Ascending aorta (tissue), 2 donors: ENCODE results near the gene TMEM131L. TPM values are rescaled to one million over a fixed set of nuclear protein-coding genes. Genes with fewer than 3 reads are reported as not detected.

Experiments
- DNase-seq, 2 donors: peaks; one replicate each; pipeline ENCODE4 v3.0.0-alpha.2; 2019; ENCODE audit warnings: low spot score in 2 of 2
- H3K27ac ChIP-seq, 2 donors: fragments of 200-600 bp; sonication (generic); one replicate each; pipeline ENCODE4 v1.5.1; 2016 to 2017; ENCODE audit warnings: mild to moderate bottlenecking in 1 of 2
- H3K27me3 ChIP-seq: fragments of 200-600 bp; sonication (generic); one replicate; pipeline ENCODE4 v1.5.1; 2017
- H3K36me3 ChIP-seq, 2 donors: fragments of 200-600 bp; sonication (generic); one replicate each; pipeline ENCODE4 v1.5.1; 2016
- H3K4me1 ChIP-seq, 2 donors: fragments of 200-600 bp; sonication (generic); one replicate each; pipeline ENCODE4 v1.5.1; 2016 to 2017; ENCODE audit warnings: mild to moderate bottlenecking in 1 of 2
- H3K4me3 ChIP-seq, 2 donors: fragments of 200-600 bp; sonication (generic); one replicate each; pipeline ENCODE4 v1.5.1; 2016 to 2017; ENCODE audit warnings: mild to moderate bottlenecking in 1 of 2
- H3K9me3 ChIP-seq, 2 donors: fragments of 200-600 bp; sonication (generic); one replicate each; pipeline ENCODE4 v1.5.1; 2016
- intact Hi-C: fragments of 100-400 bp; cut with DNase I; formaldehyde crosslinking; loops from one replicate; pipeline ENCODE4 v1.15.1; 2023
- total RNA-seq: library from RNA; depleted of rRNA; stranded (reverse); fragments of >200 nt; gene quantifications from one replicate; pipeline ENCODE4 v1.1.0, GENCODE V29; 2016
- TF ChIP-seq, protein P1 (sequence below), 3 experiments: fragments of 200-600 bp in 2 of 3; fragments of 450-650 bp in 1 of 3; sonication (generic) in 2 of 3; IDR thresholded peaks; one replicate each; pipeline ENCODE4 v1.5.1; 2016 to 2019; ENCODE audit warnings: antibody characterized with exemption in 3 of 3, mild to moderate bottlenecking in 1 of 3, moderate library complexity in 1 of 3

The TMEM131L gene
- total RNA-seq, 1 donor from 2014 or later, result 6.9 TPM

DNA sequence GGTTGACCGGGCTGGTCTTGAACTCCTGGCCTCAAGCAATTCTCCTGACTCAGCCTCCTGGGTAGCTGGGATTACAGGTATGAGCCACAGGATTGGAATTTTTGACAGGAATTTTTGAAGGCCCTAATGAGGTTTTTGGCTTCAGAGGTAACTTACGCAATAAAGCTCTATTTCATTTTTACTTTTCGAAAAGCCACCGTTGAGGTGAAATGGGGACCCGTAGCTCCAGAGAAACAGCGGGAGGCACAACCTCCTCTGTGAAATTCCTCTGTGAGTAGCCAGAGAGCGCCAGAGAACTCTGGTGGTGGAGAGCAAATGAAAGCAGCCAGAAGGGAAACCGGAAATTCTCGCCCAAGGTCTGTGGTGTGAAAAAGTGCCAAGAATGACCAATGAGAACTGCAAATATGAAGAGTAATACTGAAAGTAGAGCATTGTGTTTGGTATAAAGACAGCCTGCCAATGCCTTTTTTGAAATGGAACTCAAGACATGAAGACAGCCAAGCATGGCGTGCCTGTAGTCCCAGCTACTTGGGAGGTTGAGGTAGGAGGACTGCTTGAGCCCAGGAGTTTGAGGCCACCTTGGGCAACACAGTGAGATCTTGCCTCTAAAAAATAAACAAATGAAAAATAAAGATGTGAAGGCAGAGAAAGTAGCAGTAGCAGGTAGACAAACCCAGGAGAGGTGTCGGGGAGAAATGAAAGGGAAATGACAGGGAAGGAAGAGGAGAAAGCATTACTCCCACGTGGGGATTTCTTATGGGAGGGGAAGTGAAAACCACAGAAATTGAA, 33.0 kb upstream of the TMEM131L start:
- TF ChIP-seq, protein P1, sequence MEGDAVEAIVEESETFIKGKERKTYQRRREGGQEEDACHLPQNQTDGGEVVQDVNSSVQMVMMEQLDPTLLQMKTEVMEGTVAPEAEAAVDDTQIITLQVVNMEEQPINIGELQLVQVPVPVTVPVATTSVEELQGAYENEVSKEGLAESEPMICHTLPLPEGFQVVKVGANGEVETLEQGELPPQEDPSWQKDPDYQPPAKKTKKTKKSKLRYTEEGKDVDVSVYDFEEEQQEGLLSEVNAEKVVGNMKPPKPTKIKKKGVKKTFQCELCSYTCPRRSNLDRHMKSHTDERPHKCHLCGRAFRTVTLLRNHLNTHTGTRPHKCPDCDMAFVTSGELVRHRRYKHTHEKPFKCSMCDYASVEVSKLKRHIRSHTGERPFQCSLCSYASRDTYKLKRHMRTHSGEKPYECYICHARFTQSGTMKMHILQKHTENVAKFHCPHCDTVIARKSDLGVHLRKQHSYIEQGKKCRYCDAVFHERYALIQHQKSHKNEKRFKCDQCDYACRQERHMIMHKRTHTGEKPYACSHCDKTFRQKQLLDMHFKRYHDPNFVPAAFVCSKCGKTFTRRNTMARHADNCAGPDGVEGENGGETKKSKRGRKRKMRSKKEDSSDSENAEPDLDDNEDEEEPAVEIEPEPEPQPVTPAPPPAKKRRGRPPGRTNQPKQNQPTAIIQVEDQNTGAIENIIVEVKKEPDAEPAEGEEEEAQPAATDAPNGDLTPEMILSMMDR (IDR thresholded peaks at IDR 0.05), result peak; percentile 28 to 50 (median 50)
- DNase-seq, result peak in 1 of 2 donors; percentile 75
- Histone ChIP-seq H3K9me3 (no peaks in the 10 kb centered on the region), H3K36me3 (no peaks in the 10 kb centered on the region), H3K27me3 (no peaks in the 10 kb centered on the region), H3K27ac (peak overlapping the region in 1 of 2 donors; percentile 0), H3K4me3 (peak overlapping the region; percentile 12 to 13), H3K4me1 (peaks cover 0 to 10% of the 10 kb centered on the region in 2 donors)
- intact Hi-C loops, result loop anchor here (5.0 kb wide), 1 partner anchor 91 kb away; the partner anchor contains the start of gene MND1

DNA sequence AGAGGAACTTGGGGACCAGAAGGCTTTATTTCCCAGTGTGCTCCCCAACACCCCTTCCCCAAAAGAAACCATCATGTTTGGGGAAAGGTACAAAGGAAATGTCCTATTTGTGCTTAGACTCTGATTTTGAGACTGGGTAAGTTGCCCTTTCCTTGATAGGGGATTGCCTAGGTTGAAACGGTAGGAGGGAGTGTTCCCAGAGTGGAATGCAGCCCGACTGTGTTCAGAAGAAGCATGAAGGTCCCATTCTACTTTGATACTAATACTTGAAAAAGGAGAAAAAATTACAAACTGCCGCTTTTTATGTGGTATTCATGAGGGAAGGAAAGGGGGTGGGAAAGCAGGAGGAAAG, 32.4 kb upstream of the TMEM131L start:
- Histone ChIP-seq H3K4me1 (peaks cover 0 to 5% of the 10 kb centered on the region in 2 donors), H3K4me3 (no peak overlapping the region), H3K9me3 (no peaks in the 10 kb centered on the region), H3K27ac (no peak overlapping the region), H3K36me3 (no peaks in the 10 kb centered on the region), H3K27me3 (no peaks in the 10 kb centered on the region)
- intact Hi-C loops, result loop anchor here (5.0 kb wide), 1 partner anchor 91 kb away; the partner anchor contains the start of gene MND1
- TF ChIP-seq, protein P1 (IDR thresholded peaks at IDR 0.05), result no peak
- no peak for DNase-seq

DNA sequence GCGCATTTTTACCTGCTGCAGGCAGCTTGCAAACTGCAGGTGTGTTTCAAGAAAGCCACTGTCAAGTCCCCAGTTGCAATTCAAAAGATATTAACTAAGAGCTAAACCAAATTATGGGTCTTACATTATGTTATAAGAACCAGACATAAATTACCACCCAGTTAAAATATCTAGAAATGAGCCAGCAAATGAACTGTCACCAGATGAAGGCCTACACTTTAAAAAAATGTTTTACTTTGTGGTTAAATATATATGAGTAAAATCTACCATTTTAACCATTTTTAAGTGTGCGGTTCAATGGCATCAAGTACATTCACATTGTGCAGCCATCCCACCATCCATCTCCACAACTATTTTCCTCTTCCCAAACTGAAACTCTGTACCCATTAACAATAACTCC, 32.0 kb upstream of the TMEM131L start:
- H3K4me3 ChIP-seq, result no peak overlapping the region
- H3K36me3 ChIP-seq, result no peaks in the 10 kb centered on the region
- peaks cover 0 to 4% of the 10 kb centered on the region in 2 donors for H3K4me1 ChIP-seq
- no peak overlapping the region for H3K27ac ChIP-seq
- H3K9me3 ChIP-seq, result no peaks in the 10 kb centered on the region
- TF ChIP-seq, protein P1 (IDR thresholded peaks at IDR 0.05), result no peak
- DNase-seq, result no peak
- intact Hi-C loops, result loop anchor here (5.0 kb wide), 1 partner anchor 92 kb away; the partner anchor contains the start of gene MND1
- no peaks in the 10 kb centered on the region for H3K27me3 ChIP-seq

DNA sequence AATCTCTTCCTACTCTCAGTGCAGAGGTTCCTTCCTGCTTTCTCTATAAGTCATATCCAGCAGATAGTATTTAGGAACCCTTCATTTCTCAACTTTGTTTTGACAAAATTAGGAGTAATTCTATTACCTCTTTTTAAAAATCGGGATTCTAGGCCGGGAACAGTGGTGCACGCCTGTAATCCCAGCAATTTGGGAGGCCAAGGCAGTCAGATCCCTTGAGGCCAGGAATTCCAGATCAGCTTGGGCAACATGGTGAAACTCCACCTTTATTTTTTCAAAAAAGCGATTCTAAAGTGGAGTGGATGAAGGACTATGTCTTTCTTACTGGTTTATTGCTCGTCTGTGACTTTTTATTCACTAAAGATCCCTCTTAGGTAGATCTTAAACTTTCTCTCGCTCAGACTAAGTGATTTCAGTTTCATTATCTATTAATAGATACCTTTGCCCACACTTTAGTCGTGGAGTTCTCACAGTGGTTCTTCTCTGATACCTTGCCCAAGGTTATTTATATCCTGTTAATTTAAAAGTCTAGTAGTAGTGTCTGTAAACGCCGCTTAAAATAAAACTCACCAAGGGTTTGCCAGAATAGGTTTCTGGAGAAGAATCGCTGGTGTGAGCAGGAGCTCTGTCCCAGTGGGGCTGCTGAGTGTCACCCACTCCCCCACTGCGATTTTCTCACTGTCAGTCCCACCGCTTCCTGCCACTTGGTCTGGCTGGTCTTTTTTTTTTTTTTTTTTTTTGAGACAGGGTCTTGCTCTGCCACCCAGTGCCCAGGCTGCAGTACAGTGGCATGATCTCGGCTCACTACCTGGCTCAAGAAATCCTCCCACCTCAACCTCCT, 27.0 kb upstream of the TMEM131L start:
- DNase-seq, result no peak
- H3K27me3 ChIP-seq, result no peaks in the 10 kb centered on the region
- intact Hi-C loops, result no loop called here
- H3K27ac ChIP-seq, result peak overlapping the region in 1 of 2 donors; percentile 32
- H3K9me3 ChIP-seq, result no peaks in the 10 kb centered on the region
- TF ChIP-seq, protein P1 (IDR thresholded peaks at IDR 0.05), result no peak
- H3K4me1 ChIP-seq, result no peaks in the 10 kb centered on the region
- H3K36me3 ChIP-seq, result no peaks in the 10 kb centered on the region
- H3K4me3 ChIP-seq, result peak overlapping the region; percentile 10 to 11

DNA sequence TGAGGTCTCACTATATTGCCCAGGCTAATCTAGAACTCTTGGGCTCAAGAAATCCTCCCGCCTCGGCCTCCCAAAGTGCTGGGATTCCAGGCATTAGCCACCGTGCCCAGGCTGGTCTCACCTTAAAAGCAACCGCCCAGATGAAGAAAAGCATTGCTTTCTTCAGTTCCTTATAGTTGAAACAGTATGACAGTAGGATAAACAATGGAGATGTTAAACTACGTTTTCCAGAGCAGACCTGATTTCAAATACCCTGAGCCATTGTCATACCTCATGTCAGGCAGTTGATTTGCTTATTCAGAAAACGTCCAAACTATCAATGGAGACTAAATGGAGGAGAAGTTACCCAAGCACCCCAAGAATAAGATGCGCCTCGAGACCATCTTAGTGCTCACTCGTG, 26.3 kb upstream of the TMEM131L start:
- Histone ChIP-seq H3K4me1 (no peaks in the 10 kb centered on the region), H3K4me3 (no peak overlapping the region), H3K9me3 (no peaks in the 10 kb centered on the region), H3K27ac (no peak overlapping the region), H3K27me3 (no peaks in the 10 kb centered on the region), H3K36me3 (no peaks in the 10 kb centered on the region)
- TF ChIP-seq, protein P1 (IDR thresholded peaks at IDR 0.05), result no peak
- intact Hi-C loops, result no loop called here
- DNase-seq, result no peak
